ENCODE measurements around the gene RCAN1. TPM values are rescaled to one million over a fixed set of nuclear protein-coding genes. Genes with fewer than 3 reads are reported as not detected.
"Not testable (repeated sequence)": the region's sequence is repeated elsewhere in the genome, so short reads cannot be mapped to it uniquely, and the experiment has no call there.

RCAN1 gene
- total RNA-seq, 2 experiments from 2014 or later = 1.1 to 1.5 TPM

DNA sequence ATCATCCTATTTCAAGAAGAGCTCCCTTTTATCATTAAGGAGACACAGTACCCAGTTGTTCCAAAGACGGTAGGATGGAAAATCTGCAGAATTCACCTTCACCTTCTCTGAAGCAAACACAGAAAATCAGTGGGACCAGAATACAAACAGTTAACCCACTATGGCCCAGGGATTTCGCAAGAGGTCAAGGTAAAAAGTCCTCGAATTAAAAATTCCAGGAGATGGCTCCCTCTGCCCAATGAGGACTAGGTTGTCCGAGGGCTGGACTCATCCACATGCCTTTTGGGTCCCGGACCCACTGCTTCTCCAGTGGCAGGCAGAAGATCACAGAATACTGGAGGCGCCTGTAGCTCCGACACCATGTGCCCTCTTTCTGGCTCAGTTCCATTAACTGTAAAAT, 42.9 kb downstream of the RCAN1 start:
- POLR2A ChIA-PET = no interaction called here
- Mint-ChIP-seq H3K27me3 (no peaks in the 10 kb centered on the region), H3K4me3 (no peak overlapping the region), H3K9me3 (peaks cover 3% of the 10 kb centered on the region), H3K27ac (no peak overlapping the region), H3K36me3 (ENCODE audit: low read depth) (peaks cover 11% of the 10 kb centered on the region), H3K4me1 (ENCODE audit: low read depth) (no peaks in the 10 kb centered on the region)
- intact Hi-C loops (cut with DNase I, micrococcal nuclease) = no loop called here
- TF ChIP-seq, protein P1, sequence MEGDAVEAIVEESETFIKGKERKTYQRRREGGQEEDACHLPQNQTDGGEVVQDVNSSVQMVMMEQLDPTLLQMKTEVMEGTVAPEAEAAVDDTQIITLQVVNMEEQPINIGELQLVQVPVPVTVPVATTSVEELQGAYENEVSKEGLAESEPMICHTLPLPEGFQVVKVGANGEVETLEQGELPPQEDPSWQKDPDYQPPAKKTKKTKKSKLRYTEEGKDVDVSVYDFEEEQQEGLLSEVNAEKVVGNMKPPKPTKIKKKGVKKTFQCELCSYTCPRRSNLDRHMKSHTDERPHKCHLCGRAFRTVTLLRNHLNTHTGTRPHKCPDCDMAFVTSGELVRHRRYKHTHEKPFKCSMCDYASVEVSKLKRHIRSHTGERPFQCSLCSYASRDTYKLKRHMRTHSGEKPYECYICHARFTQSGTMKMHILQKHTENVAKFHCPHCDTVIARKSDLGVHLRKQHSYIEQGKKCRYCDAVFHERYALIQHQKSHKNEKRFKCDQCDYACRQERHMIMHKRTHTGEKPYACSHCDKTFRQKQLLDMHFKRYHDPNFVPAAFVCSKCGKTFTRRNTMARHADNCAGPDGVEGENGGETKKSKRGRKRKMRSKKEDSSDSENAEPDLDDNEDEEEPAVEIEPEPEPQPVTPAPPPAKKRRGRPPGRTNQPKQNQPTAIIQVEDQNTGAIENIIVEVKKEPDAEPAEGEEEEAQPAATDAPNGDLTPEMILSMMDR (IDR thresholded peaks at IDR 0.05) = no peak
- no peak for DNase-seq
- H3K4me3 ChIP-seq (ENCODE audit: low read length) = no peak overlapping the region
- ATAC-seq (ENCODE audit: poor library complexity) = no peak
- H3K9me3 ChIP-seq (ENCODE audit: control insufficient read depth in 1 of 2, insufficient read depth in 1 of 2, low read length in 2 of 2) = no peaks in the 10 kb centered on the region
- no peaks in the 10 kb centered on the region for H3K36me3 ChIP-seq (ENCODE audit: insufficient read depth, low read length)
- no peaks in the 10 kb centered on the region for H3K27me3 ChIP-seq (ENCODE audit: control insufficient read depth in 1 of 2, insufficient read depth in 2 of 2, low read length in 2 of 2)
- H3K4me1 ChIP-seq (ENCODE audit: insufficient read depth, low read length) = no peaks in the 10 kb centered on the region
- no peak overlapping the region for H3K27ac ChIP-seq (ENCODE audit: low read depth in 1 of 2, low read length in 2 of 2)
- CTCF ChIA-PET = no interaction called here

DNA sequence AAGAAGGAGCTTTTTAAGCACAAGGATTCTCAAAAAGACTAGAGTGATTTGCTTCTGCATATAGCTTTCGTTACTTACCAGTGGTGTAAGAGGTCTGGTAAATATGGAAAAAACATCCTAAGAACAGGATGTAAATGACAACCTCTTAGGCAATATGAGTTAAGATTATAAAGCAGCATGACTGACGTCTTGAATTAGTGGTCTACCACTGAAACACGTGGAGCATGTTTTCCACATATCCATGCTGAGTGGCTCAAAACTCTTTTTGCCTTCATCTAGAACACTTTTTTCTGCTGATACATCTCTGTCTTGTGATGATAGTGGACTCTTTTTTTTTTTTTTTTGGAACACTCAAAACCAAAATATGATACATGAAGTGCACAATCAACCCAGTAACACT, 44.6 kb downstream of the RCAN1 start:
- Histone ChIP-seq H3K4me3 (ENCODE audit: low read length) (no peak overlapping the region), H3K36me3 (ENCODE audit: insufficient read depth, low read length) (no peaks in the 10 kb centered on the region), H3K27me3 (ENCODE audit: control insufficient read depth in 1 of 2, insufficient read depth in 2 of 2, low read length in 2 of 2) (no peaks in the 10 kb centered on the region), H3K4me1 (ENCODE audit: insufficient read depth, low read length) (no peaks in the 10 kb centered on the region), H3K9me3 (ENCODE audit: control insufficient read depth in 1 of 2, insufficient read depth in 1 of 2, low read length in 2 of 2) (no peaks in the 10 kb centered on the region), H3K27ac (ENCODE audit: low read depth in 1 of 2, low read length in 2 of 2) (no peak overlapping the region)
- no peaks in the 10 kb centered on the region for H3K27me3 Mint-ChIP-seq
- POLR2A ChIA-PET = no interaction called here
- TF ChIP-seq, protein P1 (IDR thresholded peaks at IDR 0.05) = no peak
- no peak overlapping the region for H3K27ac Mint-ChIP-seq
- intact Hi-C loops (cut with DNase I, micrococcal nuclease) = no loop called here
- H3K36me3 Mint-ChIP-seq (ENCODE audit: low read depth) = peaks cover 11% of the 10 kb centered on the region
- CTCF ChIA-PET = interaction anchor here (0.7 kb wide), 1 partner anchor 61 kb away, joined by 3 read pairs; no protein-coding TSS in a partner anchor
- DNase-seq = no peak
- H3K9me3 Mint-ChIP-seq = peaks cover 3% of the 10 kb centered on the region
- H3K4me1 Mint-ChIP-seq (ENCODE audit: low read depth) = no peaks in the 10 kb centered on the region
- ATAC-seq (ENCODE audit: poor library complexity) = no peak
- no peak overlapping the region for H3K4me3 Mint-ChIP-seq

DNA sequence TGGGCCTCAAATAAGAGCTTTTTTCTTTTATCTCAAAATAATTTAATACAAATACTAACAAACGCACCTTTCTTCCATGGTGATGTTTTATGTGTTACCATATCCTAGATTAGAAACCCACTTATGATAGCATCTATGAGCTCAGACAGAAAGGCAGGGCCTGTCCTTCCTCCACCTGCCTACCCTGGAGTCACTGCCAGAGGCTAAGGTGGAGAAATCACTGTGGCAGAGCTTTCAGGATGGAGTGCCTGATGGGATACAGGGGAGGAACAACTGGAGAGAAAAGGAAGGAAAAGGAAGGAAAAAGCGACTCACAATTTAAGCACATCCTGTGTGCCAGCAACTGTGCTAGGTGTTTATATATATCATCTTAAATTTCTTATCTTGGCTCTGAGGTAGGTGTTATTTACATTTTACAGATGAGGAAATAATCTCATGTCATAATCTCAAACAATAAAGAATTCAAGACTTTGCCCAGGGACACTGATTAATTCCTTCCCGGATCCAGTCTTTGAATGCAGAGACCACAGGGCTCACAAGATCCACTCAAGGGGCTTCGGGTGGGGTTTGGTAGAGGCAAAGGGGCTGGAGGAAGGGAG, 45.4 kb downstream of the RCAN1 start:
- POLR2A ChIA-PET = no interaction called here
- no peak overlapping the region for H3K27ac Mint-ChIP-seq
- Histone ChIP-seq H3K4me1 (ENCODE audit: insufficient read depth, low read length) (no peaks in the 10 kb centered on the region), H3K36me3 (ENCODE audit: insufficient read depth, low read length) (no peaks in the 10 kb centered on the region), H3K9me3 (ENCODE audit: control insufficient read depth in 1 of 2, insufficient read depth in 1 of 2, low read length in 2 of 2) (no peaks in the 10 kb centered on the region), H3K4me3 (ENCODE audit: low read length) (no peak overlapping the region), H3K27me3 (ENCODE audit: control insufficient read depth in 1 of 2, insufficient read depth in 2 of 2, low read length in 2 of 2) (no peaks in the 10 kb centered on the region), H3K27ac (ENCODE audit: low read depth in 1 of 2, low read length in 2 of 2) (no peak overlapping the region)
- H3K9me3 Mint-ChIP-seq = peaks cover 3% of the 10 kb centered on the region
- no peak for DNase-seq
- TF ChIP-seq, protein P1 (IDR thresholded peaks at IDR 0.05) = no peak
- H3K4me3 Mint-ChIP-seq = no peak overlapping the region
- peaks cover 11% of the 10 kb centered on the region for H3K36me3 Mint-ChIP-seq (ENCODE audit: low read depth)
- no peaks in the 10 kb centered on the region for H3K4me1 Mint-ChIP-seq (ENCODE audit: low read depth)
- CTCF ChIA-PET = no interaction called here
- no peak for ATAC-seq (ENCODE audit: poor library complexity)
- intact Hi-C loops (cut with DNase I, micrococcal nuclease) = no loop called here
- H3K27me3 Mint-ChIP-seq = no peaks in the 10 kb centered on the region

DNA sequence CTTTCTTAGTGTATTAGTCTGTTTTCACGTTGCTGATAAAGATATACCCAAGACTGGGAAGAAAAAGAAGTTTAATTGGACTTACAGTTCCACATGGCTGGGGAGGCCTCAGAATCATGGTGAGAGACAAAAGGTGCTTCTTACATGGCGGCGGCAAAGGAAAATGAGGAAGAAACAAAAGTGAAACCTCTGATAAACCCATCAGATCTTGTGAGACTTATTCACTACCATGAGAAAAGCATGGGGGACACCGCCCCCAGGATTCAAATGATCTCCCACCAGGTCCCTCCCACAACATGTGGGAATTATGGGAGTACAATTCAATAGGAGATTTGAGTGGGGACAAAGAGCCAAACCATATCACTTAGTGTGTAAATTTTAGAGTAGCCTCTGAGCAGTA, 46.1 kb downstream of the RCAN1 start:
- H3K9me3 ChIP-seq (ENCODE audit: control insufficient read depth in 1 of 2, insufficient read depth in 1 of 2, low read length in 2 of 2); ATAC-seq (ENCODE audit: poor library complexity); H3K9me3 Mint-ChIP-seq; DNase-seq; H3K4me1 Mint-ChIP-seq (ENCODE audit: low read depth); POLR2A ChIA-PET; H3K4me1 ChIP-seq (ENCODE audit: insufficient read depth, low read length); CTCF ChIA-PET; H3K27me3 Mint-ChIP-seq; H3K4me3 Mint-ChIP-seq; H3K27ac Mint-ChIP-seq; H3K27ac ChIP-seq (ENCODE audit: low read depth in 1 of 2, low read length in 2 of 2); intact Hi-C loops (cut with DNase I, micrococcal nuclease); H3K27me3 ChIP-seq (ENCODE audit: control insufficient read depth in 1 of 2, insufficient read depth in 2 of 2, low read length in 2 of 2); H3K4me3 ChIP-seq (ENCODE audit: low read length); H3K36me3 ChIP-seq (ENCODE audit: insufficient read depth, low read length): not testable (repeated sequence)
- H3K36me3 Mint-ChIP-seq (ENCODE audit: low read depth) = peaks cover 11% of the 10 kb centered on the region

Data from CD4-positive, alpha-beta T cell (primary cell).